NAMALWA (cell line): Measurements from ENCODE around the gene HERC4.

ENCODE experiments used
- DNase-seq: peaks from one replicate; pipeline ENCODE4 v3.0.0-alpha.2; 2015; ENCODE audit warnings: low spot score

HERC4 gene, protein sequence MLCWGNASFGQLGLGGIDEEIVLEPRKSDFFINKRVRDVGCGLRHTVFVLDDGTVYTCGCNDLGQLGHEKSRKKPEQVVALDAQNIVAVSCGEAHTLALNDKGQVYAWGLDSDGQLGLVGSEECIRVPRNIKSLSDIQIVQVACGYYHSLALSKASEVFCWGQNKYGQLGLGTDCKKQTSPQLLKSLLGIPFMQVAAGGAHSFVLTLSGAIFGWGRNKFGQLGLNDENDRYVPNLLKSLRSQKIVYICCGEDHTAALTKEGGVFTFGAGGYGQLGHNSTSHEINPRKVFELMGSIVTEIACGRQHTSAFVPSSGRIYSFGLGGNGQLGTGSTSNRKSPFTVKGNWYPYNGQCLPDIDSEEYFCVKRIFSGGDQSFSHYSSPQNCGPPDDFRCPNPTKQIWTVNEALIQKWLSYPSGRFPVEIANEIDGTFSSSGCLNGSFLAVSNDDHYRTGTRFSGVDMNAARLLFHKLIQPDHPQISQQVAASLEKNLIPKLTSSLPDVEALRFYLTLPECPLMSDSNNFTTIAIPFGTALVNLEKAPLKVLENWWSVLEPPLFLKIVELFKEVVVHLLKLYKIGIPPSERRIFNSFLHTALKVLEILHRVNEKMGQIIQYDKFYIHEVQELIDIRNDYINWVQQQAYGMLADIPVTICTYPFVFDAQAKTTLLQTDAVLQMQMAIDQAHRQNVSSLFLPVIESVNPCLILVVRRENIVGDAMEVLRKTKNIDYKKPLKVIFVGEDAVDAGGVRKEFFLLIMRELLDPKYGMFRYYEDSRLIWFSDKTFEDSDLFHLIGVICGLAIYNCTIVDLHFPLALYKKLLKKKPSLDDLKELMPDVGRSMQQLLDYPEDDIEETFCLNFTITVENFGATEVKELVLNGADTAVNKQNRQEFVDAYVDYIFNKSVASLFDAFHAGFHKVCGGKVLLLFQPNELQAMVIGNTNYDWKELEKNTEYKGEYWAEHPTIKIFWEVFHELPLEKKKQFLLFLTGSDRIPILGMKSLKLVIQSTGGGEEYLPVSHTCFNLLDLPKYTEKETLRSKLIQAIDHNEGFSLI

DNA sequence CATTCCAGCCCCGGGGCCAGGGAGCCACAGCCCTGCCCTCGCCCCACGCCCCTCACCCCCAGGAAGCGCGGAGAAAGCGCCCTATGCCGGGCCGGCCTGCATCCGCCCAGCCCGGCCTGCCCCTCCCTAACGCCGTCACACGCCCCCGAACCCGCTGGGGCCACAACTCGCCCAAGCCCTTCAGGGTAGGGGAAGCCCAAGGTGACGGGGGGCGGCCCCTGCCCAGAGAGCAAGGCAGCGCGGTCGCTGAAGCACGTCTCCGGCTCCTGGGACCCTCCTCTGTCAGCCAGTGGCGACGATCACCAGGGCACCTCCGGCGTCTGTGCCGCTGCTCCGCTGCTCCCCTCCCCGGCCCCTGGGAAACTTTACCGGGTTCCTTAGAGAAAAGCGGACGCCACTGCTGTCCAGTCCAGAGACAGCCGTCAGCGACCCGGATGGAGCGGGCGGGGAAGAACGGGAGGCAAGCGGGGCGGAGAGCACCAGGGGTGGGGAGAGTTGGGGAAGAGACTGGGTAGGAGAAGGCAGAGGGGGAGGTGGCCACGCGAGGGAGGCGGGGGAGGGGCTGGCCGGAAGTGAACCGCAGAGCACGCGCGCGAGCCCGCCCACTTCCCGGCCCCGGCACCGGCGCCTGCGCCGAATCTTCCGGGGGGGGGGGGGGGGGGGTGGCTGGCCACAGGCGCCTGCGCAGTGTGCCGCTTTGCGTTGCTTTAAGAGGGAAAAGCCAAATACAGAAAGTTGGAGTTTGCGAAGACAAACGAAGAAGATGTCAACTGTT lies at the start of gene HERC4:
Gene HERC4 (minus strand): TSS at position 509 of the 775 bp plus-strand sequence. CDS start 2,175 bp downstream, outside the sequence.
- DNase-seq = peak; percentile 88

DNA sequence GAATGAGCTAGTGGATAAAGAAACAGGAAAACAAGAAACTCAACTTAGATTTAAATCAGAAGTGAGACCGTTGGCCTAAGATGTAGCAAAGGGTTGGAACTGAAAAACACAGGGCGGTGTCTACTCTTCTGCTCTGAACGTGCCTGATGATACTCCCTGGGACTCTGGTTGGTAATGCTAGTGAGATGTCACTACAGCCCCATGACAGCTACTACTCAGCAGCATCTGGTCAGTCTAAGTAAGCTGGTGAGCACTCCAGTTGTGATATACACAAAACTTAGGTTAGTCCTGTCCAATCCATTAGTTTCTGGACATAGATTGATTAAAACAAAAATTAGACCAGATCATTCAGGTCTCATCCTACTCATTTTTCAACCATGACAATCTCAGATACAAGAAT lies 49.6 kb upstream of the HERC4 start:
- no peak for DNase-seq

DNA sequence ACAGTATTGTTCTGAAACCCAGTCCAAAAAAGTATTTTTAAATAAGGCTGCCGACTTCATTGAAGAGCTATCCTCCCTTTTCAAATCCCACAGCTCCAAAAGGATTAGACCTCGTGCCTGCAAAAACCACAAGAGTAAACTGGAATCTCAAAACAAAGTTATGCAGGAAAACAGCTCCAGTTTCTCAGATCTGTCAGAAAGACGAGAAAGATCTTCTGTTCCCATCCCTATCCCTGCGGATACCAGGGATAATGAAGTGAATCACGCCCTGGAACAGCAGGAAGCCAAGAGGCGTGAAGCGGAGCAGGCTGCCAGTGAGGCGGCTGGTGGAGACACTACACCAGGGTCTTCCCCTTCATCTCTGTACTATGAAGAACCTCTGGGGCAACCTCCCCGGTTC lies 46.8 kb upstream of the HERC4 start:
- DNase-seq = no peak

DNA sequence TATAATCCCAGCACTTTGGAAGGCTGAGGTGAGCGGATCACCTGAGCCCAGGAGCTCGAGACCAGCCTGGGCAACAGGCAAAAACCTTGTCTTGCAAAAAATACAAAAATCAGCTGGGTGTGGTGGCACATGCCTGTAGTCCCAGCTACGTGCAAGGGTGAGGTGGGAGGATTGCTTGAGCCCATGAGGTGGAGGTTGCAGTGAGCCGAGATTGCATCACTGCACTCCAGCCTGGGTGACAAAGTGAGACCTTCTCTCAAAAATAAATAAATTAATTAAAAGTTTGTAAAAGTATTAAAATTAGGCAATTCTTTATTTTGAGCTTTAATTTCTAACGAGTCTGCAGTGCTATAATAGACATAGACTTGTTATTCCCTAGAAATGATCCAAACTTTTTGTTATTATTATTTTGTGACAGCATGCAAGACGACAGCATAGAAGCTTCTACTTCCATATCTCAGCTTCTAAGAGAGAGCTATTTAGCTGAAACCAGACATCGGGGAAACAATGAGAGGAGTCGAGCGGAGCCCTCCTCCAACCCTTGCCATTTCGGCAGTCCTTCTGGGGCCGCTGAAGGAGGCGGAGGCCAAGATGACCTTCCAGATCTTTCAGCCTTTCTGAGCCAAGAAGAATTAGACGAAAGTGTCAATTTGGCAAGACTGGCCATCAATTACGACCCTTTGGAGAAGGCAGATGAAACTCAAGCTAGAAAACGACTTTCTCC lies 46.1 kb upstream of the HERC4 start:
- DNase-seq = no peak

DNA sequence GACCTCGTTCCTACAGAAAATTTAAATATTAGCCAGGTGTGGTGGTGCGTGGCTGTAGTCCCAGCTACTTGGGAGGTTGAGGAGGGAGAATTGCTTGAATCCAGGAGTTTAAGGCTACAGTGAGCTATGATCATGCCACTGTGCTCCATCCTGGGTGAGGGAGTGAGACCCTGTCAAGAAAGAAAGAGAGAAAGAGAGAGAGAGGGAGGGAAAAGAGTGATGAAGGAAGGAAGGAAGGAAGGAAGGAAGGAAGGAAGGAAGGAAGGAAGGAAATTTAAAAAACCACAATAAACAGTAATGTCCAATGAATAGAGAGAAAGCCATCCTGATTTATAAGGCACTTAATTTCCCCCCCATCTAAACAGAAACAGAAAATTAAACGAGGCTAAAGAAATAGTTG lies 43.6 kb upstream of the HERC4 start:
- DNase-seq = no peak

DNA sequence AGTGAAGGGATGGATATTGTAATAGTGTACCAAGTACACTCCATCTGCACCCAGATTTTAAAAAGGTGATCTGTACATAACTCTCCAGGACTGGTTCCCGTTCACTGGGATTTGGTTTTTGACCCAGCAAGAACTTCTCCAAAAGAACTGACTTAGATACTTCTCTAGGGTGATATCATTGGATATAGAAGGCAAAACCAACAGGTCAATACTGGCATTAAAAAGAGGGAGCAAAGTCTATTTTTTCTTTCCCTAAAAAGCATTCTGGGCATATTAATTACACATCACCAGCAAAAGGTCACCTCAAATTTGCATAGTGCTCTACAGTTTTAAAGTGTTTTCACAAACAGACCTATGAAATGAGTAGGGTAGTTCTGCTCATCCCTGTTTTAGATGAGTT lies 37.8 kb upstream of the HERC4 start:
- no peak for DNase-seq

DNA sequence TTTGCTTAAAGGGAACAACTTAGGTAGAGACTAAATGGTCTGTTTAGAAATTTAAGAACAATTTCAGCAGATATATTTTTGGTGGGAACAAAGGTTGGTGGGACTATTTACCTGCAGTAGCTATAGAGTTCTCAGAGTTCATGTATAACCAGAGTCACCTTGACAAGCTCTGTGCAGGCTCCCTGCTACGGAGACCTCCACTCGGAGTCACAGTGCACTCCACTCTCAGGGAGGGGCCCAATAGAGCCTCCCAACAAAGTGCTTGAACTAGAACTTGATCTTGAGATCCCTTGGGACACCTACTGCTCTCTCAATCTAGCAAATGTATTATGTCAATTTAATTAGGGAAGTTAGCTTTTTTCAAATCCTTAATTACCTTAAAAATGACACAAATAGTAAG lies 36.5 kb upstream of the HERC4 start:
- no peak for DNase-seq

DNA sequence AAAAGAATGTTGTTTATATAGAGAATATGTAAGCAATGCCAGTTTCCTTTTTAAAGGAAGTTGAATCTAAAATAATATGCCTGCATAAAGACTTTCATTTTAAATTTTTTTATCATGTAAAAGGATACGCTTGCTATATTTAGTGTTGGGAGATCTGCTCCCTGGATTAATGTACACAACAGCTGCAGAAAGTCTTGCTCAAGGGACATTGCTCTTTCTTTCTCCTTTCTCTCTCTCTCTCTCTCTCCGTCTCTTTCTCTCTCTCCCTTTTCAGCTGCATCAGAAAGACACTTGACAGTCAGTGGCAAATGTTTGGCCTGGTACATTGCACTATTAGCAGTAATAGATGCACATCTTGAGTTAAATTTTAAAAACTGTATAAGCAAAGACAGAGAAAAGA lies 34.9 kb upstream of the HERC4 start:
- no peak for DNase-seq

DNA sequence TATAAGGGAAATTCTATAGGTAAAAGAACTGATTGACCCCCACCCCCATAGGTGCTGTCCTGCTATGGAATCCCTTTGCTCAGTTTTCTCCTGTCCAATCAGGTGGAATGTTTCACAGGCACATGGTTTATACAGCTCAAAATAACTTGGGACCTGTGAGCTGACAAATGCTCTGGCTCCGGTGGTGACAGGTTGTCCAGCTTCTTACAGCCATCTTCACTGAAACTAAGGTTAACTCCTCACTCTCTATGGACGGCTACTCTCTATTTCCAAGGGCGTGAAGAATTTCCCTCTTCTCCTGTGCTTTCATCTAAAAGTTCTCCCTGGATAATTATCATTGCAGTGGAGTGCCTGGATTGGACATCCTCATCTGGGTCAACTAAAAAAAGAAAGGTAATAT lies 34.2 kb upstream of the HERC4 start, which contains the start of gene MYPN:
Gene MYPN (plus strand): TSS at position 158 of the 400 bp plus-strand sequence. CDS start 11,951 bp downstream, outside the sequence.
- DNase-seq = no peak

DNA sequence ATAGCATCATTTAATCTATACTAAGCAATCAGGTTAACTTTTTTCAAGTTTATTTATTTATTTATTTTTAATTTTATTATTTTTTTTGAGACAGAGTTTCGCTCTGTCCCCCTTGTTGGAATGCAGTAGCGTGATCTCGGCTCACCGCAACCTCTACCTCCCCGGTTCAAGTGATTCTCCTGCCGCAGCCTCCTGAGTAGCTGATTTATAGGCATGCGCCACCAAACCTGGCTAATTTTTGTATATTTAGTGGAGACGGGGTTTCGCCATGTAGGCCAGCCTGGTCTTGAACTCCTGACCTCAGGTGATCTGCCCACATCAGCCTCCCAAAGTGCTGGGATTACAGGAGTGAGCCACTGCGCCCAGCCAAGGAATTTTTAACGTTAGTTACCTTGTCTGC lies 33.6 kb upstream of the HERC4 start:
- no peak for DNase-seq

DNA sequence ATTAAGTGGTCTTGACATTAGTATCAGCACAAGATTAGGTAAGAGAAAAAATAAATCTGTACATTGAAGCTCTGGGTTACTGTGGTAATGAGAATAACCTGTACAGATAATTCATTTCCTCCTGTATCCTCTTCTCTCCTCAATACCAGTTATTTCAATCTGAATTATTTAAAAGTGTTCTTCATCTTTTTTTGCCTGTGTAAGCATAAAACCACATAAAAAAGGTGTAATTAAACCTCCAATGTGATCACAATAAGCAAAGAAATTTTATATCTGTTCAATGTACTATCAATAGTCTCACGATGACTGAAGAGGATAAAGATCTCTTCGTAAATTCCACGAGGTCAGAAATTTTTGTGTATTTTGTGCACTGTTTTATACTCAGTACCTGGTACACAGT lies 33.0 kb upstream of the HERC4 start:
- DNase-seq = no peak

DNA sequence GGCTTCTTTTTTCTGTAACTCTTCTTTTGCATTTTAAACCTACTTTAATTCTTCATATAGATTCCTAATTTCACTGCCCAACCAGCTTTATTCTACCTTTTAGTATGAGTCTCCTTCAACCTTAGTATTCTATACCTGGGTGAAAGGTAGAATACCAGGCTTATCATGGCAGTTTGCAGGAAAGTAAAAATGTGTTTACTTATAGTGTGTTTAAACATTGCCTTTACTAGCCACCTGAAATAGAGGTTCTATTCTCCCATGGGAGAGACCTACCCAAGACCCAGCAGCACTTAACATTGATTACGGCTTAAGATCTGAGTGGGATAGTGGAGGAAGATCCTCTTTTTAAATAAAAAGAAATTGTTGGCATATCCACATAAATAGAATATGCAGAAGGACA lies 32.6 kb upstream of the HERC4 start:
- no peak for DNase-seq

DNA sequence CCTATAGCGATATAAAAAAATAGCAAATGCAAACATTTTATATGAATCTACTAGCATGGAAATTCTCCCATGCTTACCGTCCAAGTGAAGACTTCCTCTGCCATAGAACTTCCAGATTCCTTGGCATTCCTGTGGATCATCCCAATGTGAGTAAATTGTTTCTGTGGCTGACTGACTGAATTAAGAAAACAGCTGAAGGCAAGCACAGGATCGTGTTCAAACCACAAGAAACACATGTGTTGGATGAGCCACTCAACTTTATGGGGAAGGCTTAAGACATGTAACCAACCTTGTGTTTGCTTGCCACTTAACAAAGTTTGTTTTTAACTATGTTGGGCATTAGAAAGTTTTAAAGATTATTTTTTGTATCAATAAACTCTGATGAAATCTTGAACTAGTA lies 31.6 kb upstream of the HERC4 start:
- DNase-seq = no peak

DNA sequence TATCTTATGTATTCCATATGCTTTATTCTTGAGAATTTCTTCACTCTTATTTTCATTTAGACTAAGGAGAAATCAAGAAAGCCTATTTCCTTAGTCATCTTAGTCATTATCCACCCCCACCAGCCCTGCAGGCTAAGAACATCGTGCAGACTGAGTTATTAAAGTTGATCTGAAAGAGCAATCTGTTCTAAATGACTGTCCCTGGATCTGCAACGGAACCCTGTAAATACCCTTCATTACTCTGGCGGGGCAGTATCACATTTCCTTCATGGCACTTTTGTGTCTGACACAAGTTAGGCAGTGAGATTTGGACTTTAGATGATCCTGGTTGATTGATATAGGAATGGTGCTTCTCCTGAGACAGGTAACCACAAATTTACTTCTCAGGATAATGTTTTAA lies 30.7 kb upstream of the HERC4 start:
- DNase-seq = no peak

DNA sequence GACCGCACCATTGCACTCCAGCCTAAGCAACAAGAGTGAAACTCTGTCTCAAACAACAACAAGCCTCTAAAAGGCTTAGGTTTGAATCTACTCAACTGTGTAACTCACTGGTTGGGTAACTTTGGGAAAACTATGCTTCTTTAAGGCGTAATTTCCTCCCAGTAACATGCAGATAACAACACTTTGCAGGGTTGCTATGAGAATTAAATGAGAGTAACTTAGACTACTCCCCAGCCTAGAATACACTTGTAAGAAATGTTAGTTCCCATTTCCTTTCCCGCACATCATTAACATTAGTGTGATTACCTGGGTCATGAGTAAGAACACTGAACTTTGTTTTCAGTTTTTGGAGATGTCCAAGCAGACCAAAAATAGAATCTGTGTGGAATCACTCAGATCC lies 28.8 kb upstream of the HERC4 start:
- no peak for DNase-seq

DNA sequence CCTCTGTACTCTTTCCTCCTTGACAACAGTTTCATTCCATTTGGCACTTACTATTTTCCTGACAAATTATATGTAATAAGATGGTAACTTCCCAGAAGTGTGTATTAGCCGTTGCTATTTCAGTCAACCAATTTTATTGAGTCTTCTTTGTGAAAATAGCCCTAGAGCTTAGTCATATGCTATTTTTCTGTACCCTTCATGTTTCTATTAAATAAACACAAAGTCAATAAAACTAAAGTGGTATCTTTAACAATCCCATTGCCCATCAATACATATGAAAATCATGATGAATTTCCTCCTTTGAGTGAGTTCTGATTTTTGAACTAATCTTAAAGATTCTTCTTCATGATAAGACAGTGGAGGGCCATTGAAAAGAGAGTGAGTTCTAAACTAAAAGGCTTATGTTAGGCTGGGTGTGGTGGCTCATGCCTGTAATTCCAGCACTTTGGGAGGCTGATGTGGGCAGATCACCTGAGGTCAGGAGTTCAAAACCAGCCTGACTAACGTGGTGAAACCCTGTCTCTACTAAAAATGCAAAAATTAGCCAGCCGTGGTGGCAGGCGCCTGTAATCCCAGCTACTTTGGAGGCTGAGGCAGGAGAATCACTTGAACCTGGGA lies 28.3 kb upstream of the HERC4 start:
- DNase-seq = no peak

DNA sequence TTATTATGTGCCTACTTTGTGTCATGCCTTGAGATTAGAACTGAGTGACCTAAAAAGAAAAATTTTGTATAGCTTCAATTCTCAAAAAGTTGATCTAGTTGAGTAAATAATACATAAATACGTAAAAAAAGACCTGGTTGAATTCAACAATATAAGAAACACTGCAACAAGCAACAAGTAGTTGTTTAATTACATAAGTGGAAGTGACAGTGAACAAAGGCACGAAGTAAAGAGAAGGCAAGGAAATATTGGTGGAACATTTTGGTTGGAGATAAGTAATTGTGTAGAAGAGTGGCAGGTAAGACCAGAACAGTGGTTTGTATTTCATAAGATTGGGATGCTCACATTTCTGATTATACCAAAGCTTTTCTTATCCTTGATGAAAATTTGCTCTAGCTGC lies 26.0 kb upstream of the HERC4 start:
- DNase-seq = no peak

DNA sequence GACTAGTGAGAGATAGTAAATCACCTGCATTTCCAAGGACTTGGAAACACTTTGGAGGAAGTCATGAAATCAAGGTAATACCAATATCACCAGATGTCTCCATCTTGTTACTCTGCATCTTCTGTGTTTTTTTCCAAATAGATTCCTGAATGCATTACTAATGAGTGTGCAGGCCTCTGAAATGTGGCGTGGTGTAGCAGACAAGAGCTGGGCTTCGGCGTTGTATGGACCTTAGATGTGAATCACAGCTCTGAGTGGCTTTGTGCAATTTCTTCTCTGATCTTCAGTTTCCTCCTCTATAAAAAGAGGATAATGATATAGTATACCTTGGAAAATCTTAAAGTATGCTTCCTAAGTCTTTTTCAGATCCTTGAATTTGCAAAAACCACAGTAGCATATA lies 24.7 kb upstream of the HERC4 start:
- no peak for DNase-seq

DNA sequence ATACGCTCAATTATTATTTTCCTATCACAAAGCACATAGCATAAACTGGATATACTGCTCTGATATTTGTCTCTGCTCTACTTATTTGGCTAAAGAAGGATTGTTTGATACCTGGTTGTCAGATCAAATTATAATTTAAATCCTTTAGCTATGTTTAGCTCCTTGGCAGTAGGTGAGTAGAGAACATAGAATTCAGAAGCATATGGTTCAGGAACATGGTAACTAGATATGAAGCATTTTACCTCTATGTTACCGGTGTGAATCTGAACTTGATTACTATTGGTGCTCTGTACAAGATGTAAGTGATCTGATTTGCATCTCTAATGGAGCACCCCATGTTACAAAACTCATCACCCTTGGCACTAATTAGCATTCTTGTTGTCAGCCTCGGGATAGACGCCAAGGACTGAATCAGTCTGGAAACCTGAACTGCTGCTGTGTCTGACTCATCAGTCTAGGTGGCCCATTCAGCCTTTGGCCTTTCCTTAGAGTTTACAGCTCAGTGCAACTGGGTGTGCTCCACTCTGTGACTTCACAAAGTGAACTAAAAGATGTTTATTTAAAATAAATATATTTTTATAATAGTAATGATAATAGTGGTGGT lies 21.9 kb upstream of the HERC4 start:
- DNase-seq = no peak

DNA sequence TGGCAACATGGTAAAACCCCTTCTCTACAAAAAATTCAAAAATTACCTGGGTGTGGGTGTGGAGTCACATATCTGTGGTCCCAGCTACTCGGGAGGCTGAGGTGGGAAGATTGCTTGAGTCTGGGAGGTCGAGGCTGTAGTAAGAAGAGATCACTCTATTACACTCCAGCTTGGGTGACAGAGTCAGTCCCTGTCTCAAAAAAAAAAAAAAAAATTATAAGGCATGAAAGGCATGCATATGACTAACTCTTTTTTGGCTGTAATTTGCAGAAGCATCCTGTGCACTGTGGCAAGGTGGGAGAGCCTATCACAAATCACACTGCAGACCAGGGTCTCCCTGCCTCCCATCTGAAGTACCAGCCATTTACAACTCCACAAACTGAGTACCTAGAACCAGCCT lies 20.1 kb upstream of the HERC4 start:
- DNase-seq = no peak

DNA sequence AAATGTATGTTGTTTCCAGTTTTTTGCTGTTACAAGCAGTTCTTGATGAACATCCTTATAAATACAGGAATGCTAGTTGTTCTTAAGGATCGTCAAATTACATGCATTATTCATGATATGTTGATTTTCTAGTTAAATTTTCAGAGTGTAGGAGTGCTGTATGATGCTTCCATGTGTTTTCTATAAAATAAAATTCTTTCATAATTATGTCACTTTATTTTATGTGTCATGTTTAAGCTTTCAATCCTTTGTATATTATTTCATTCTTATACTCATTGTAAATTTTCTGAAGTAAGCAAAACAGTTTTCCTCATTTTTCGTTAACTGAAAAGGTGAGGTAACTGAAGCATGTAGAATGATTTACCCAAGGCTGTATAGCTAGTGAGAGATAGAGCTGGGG lies 17.4 kb upstream of the HERC4 start:
- DNase-seq = no peak
